Sigmoid colon (tissue), 4 donors: ENCODE results near the gene MDM2.

Source experiments
- CTCF ChIP-seq, 4 experiments: fragments of 450-650 bp in 3 of 4; fragments of 200-600 bp in 1 of 4; IDR thresholded peaks; one replicate each; pipeline ENCODE4 v1.5.1; 2016 to 2019; ENCODE audit warnings: antibody characterized with exemption in 4 of 4, mild to moderate bottlenecking in 3 of 4, moderate library complexity in 2 of 4
- EP300 ChIP-seq, 4 donors: sonication (generic); formaldehyde crosslinking; IDR thresholded peaks; one replicate each; pipeline ENCODE4 v1.6.1; 2017; ENCODE audit warnings: antibody characterized with exemption in 4 of 4
- POLR2A ChIP-seq, 2 donors: fragments of 450-650 bp; IDR thresholded peaks; one replicate each; pipeline ENCODE4 v1.6.1; 2016; ENCODE audit warnings: antibody characterized with exemption in 2 of 2, mild to moderate bottlenecking in 2 of 2, moderate library complexity in 2 of 2
- POLR2AphosphoS5 ChIP-seq, 4 donors: sonication (generic); formaldehyde crosslinking; IDR thresholded peaks; one replicate each; pipeline ENCODE4 v1.6.1; 2017; ENCODE audit warnings: antibody characterized with exemption in 4 of 4

- TF ChIP-seq CTCF (IDR thresholded peaks at IDR 0.05): no peak
- no peak for TF ChIP-seq POLR2AphosphoS5 (IDR thresholded peaks at IDR 0.05)
- no peak for TF ChIP-seq POLR2A (IDR thresholded peaks at IDR 0.05)
- no peak for TF ChIP-seq EP300 (IDR thresholded peaks at IDR 0.05)
These were observed 14.5 kb upstream of the MDM2 start for GRCh38 chr12:68793436-68793835.
